Activated CD4-positive, alpha-beta T cell treated with anti-CD3 and anti-CD28 coated beads, Interleukin-2, amount 10 ng/mL, durations not matched to agents 7 days and 5 days (primary cell): ENCODE measurements around the gene P3H2. TPM values are rescaled to one million over a fixed set of nuclear protein-coding genes. Genes with fewer than 3 reads are reported as not detected.

Source experiments
- CTCF ChIA-PET: fragments of 350-600 bp; sonication (Branson Sonifier 250); formaldehyde crosslinking; loops from one replicate; lab custom pipeline; 2021; ENCODE audit warnings: antibody characterized with exemption; lab: Charles Lee
- POLR2A ChIA-PET: fragments of 350-600 bp; sonication (Branson Sonifier 250); formaldehyde crosslinking; loops from one replicate; lab custom pipeline; 2021; ENCODE audit warnings: antibody characterized with exemption; lab: Charles Lee
- DNase-seq: peaks from one replicate; pipeline ENCODE4 v3.0.0-alpha.2; 2020
- H3K27ac Mint-ChIP-seq: one replicate; pipeline ENCODE4 v1.8.0; 2021; ENCODE audit warnings: mild to moderate bottlenecking, moderate library complexity, mixed read lengths
- H3K27me3 Mint-ChIP-seq: one replicate; pipeline ENCODE4 v1.8.0; 2021; ENCODE audit warnings: mixed read lengths
- H3K36me3 Mint-ChIP-seq: one replicate; pipeline ENCODE4 v1.8.0; 2021; ENCODE audit warnings: low read depth, mixed read lengths
- H3K4me1 Mint-ChIP-seq: one replicate; pipeline ENCODE4 v1.8.0; 2021; ENCODE audit warnings: mixed read lengths
- H3K4me3 Mint-ChIP-seq: one replicate; pipeline ENCODE4 v1.8.0; 2021; ENCODE audit warnings: mild to moderate bottlenecking, moderate library complexity, mixed read lengths
- H3K9me3 Mint-ChIP-seq: one replicate; pipeline ENCODE4 v1.8.0; 2021; ENCODE audit warnings: mixed read lengths
- total RNA-seq, 2 experiments: library from RNA; stranded (reverse); gene quantifications; one replicate each; pipeline ENCODE4 v1.2.3, GENCODE V29; 2021

P3H2 gene
- total RNA-seq, 2 experiments from 2014 or later = not detected

- Mint-ChIP-seq H3K4me3 (no peak overlapping the region), H3K36me3 (no peaks in the 10 kb centered on the region), H3K4me1 (no peaks in the 10 kb centered on the region), H3K27me3 (peaks cover 9% of the 10 kb centered on the region), H3K27ac (no peak overlapping the region), H3K9me3 (no peaks in the 10 kb centered on the region)
- POLR2A ChIA-PET = no interaction called here
- CTCF ChIA-PET = no interaction called here
- no peak for DNase-seq
These were observed 125.6 kb downstream of the P3H2 start for GRCh38 chr3:189995129-189995528.

- ChIA-PET CTCF (no interaction called here), POLR2A (no interaction called here)
- Mint-ChIP-seq H3K36me3 (no peaks in the 10 kb centered on the region), H3K4me3 (no peak overlapping the region), H3K4me1 (no peaks in the 10 kb centered on the region), H3K27ac (no peak overlapping the region), H3K27me3 (peaks cover 8% of the 10 kb centered on the region), H3K9me3 (no peaks in the 10 kb centered on the region)
- DNase-seq = no peak
These were observed 129.9 kb downstream of the P3H2 start for GRCh38 chr3:189990826-189991225.

GRCh38 chr3:189988854-189989253 is 131.8 kb downstream of the P3H2 start:
- H3K4me3 Mint-ChIP-seq = no peak overlapping the region

GRCh38 chr3:189988322-189988721 is 132.4 kb downstream of the P3H2 start:
- Mint-ChIP-seq H3K36me3 (no peaks in the 10 kb centered on the region), H3K4me3 (no peak overlapping the region), H3K27me3 (peaks cover 8% of the 10 kb centered on the region), H3K27ac (no peak overlapping the region), H3K9me3 (no peaks in the 10 kb centered on the region), H3K4me1 (no peaks in the 10 kb centered on the region)
- POLR2A ChIA-PET = no interaction called here
- DNase-seq = no peak
- CTCF ChIA-PET = no interaction called here

More at GRCh38 chr3:189988854-189989253, 131.8 kb downstream of the P3H2 start:
- no peaks in the 10 kb centered on the region for H3K9me3 Mint-ChIP-seq
- ChIA-PET CTCF (no interaction called here), POLR2A (no interaction called here)
- no peaks in the 10 kb centered on the region for H3K36me3 Mint-ChIP-seq
- no peak overlapping the region for H3K27ac Mint-ChIP-seq
- peaks cover 8% of the 10 kb centered on the region for H3K27me3 Mint-ChIP-seq
- DNase-seq = no peak
- H3K4me1 Mint-ChIP-seq = no peaks in the 10 kb centered on the region

- Mint-ChIP-seq H3K4me3 (no peak overlapping the region), H3K27me3 (peaks cover 11% of the 10 kb centered on the region), H3K36me3 (no peaks in the 10 kb centered on the region), H3K4me1 (no peaks in the 10 kb centered on the region), H3K27ac (no peak overlapping the region), H3K9me3 (no peaks in the 10 kb centered on the region)
- CTCF ChIA-PET = interaction anchor here (0.6 kb wide), 1 partner anchor 9 kb away, joined by 3 read pairs; no protein-coding TSS in a partner anchor
- POLR2A ChIA-PET = no interaction called here
- DNase-seq = no peak
These were observed 134.7 kb downstream of the P3H2 start for GRCh38 chr3:189985948-189986347.

- Mint-ChIP-seq H3K4me1 (no peaks in the 10 kb centered on the region), H3K9me3 (no peaks in the 10 kb centered on the region)
- no peak for DNase-seq
These were observed 137.1 kb downstream of the P3H2 start for GRCh38 chr3:189983612-189984011.

GRCh38 chr3:189982321-189982945 is 138.3 kb downstream of the P3H2 start:
- ChIA-PET CTCF (no interaction called here), POLR2A (no interaction called here)
- no peaks in the 10 kb centered on the region for H3K36me3 Mint-ChIP-seq
- no peaks in the 10 kb centered on the region for H3K4me1 Mint-ChIP-seq
- no peak for DNase-seq
- H3K27me3 Mint-ChIP-seq = peaks cover 10% of the 10 kb centered on the region
- no peak overlapping the region for H3K27ac Mint-ChIP-seq
- H3K9me3 Mint-ChIP-seq = no peaks in the 10 kb centered on the region
- H3K4me3 Mint-ChIP-seq = no peak overlapping the region

More at GRCh38 chr3:189983612-189984011, 137.1 kb downstream of the P3H2 start:
- ChIA-PET CTCF (no interaction called here), POLR2A (no interaction called here)
- Mint-ChIP-seq H3K27ac (no peak overlapping the region), H3K36me3 (no peaks in the 10 kb centered on the region), H3K27me3 (peaks cover 8% of the 10 kb centered on the region), H3K4me3 (no peak overlapping the region)

- POLR2A ChIA-PET = no interaction called here
- Mint-ChIP-seq H3K27ac (no peak overlapping the region), H3K27me3 (peaks cover 10% of the 10 kb centered on the region), H3K36me3 (no peaks in the 10 kb centered on the region), H3K4me3 (no peak overlapping the region), H3K4me1 (no peaks in the 10 kb centered on the region), H3K9me3 (no peaks in the 10 kb centered on the region)
- CTCF ChIA-PET = no interaction called here
- no peak for DNase-seq
These were observed 139.0 kb downstream of the P3H2 start for GRCh38 chr3:189981668-189982067.

GRCh38 chr3:189978753-189979152 is 141.9 kb downstream of the P3H2 start:
- ChIA-PET POLR2A (no interaction called here), CTCF (no interaction called here)
- Mint-ChIP-seq H3K4me1 (no peaks in the 10 kb centered on the region), H3K36me3 (no peaks in the 10 kb centered on the region), H3K27me3 (peaks cover 13% of the 10 kb centered on the region), H3K27ac (no peak overlapping the region), H3K9me3 (no peaks in the 10 kb centered on the region), H3K4me3 (no peak overlapping the region)
- no peak for DNase-seq

GRCh38 chr3:189977174-189977573 is 143.5 kb downstream of the P3H2 start:
- CTCF ChIA-PET = interaction anchor here (0.6 kb wide), 2 partner anchors 8 to 766 kb away, joined by 3 read pairs; no protein-coding TSS in a partner anchor
- peaks cover 10% of the 10 kb centered on the region for H3K27me3 Mint-ChIP-seq
- H3K4me3 Mint-ChIP-seq = no peak overlapping the region
- no peaks in the 10 kb centered on the region for H3K9me3 Mint-ChIP-seq
- no peaks in the 10 kb centered on the region for H3K36me3 Mint-ChIP-seq
- POLR2A ChIA-PET = no interaction called here
- no peak overlapping the region for H3K27ac Mint-ChIP-seq
- no peak for DNase-seq
- no peaks in the 10 kb centered on the region for H3K4me1 Mint-ChIP-seq

- DNase-seq = no peak
- Mint-ChIP-seq H3K4me1 (no peaks in the 10 kb centered on the region), H3K27me3 (peaks cover 9% of the 10 kb centered on the region), H3K36me3 (no peaks in the 10 kb centered on the region), H3K9me3 (no peaks in the 10 kb centered on the region), H3K4me3 (no peak overlapping the region), H3K27ac (no peak overlapping the region)
- ChIA-PET CTCF (no interaction called here), POLR2A (no interaction called here)
These were observed 145.2 kb downstream of the P3H2 start for GRCh38 chr3:189975391-189975990.

- POLR2A ChIA-PET = no interaction called here
- Mint-ChIP-seq H3K9me3 (no peaks in the 10 kb centered on the region), H3K4me1 (no peaks in the 10 kb centered on the region), H3K36me3 (no peaks in the 10 kb centered on the region), H3K27ac (no peak overlapping the region), H3K27me3 (peaks cover 7% of the 10 kb centered on the region), H3K4me3 (no peak overlapping the region)
- DNase-seq = no peak
- CTCF ChIA-PET = no interaction called here
These were observed 146.3 kb downstream of the P3H2 start for GRCh38 chr3:189974359-189974758.

GRCh38 chr3:189967254-189967865 is 153.3 kb downstream of the P3H2 start:
- ChIA-PET POLR2A (no interaction called here), CTCF (interaction anchor here (1.0 kb wide), 1 partner anchor 13 kb away, joined by 3 read pairs; no protein-coding TSS in a partner anchor)
- Mint-ChIP-seq H3K9me3 (no peaks in the 10 kb centered on the region), H3K4me3 (no peak overlapping the region), H3K36me3 (no peaks in the 10 kb centered on the region), H3K4me1 (no peaks in the 10 kb centered on the region), H3K27me3 (no peaks in the 10 kb centered on the region), H3K27ac (no peak overlapping the region)
- peak; percentile 53 for DNase-seq
